ENCODE results near the gene GPS1. TPM values are rescaled to one million over a fixed set of nuclear protein-coding genes. Genes with fewer than 3 reads are reported as not detected.

GPS1 gene
- total RNA-seq, 1 donor from 2014 or later = 115 TPM

GRCh38 chr17:82106688-82107305 lies 55.1 kb downstream of the GPS1 start:
- peaks cover 7% of the 10 kb centered on the region for H3K27me3 Mint-ChIP-seq (ENCODE audit: unreplicated experiment)
- H3K36me3 Mint-ChIP-seq (ENCODE audit: unreplicated experiment) = no peaks in the 10 kb centered on the region
- no peak for TF ChIP-seq CTCF (IDR thresholded peaks at IDR 0.05; ENCODE audit: partially characterized antibody, unreplicated experiment)
- H3K4me1 Mint-ChIP-seq (ENCODE audit: low read depth, unreplicated experiment) = peaks cover 17% of the 10 kb centered on the region
- no peak overlapping the region for H3K4me3 Mint-ChIP-seq (ENCODE audit: unreplicated experiment)
- peak overlapping the region; percentile 82 for H3K27ac Mint-ChIP-seq (ENCODE audit: unreplicated experiment)
- peaks cover 14% of the 10 kb centered on the region for H3K9me3 Mint-ChIP-seq (ENCODE audit: unreplicated experiment)
- DNase-seq = peak; percentile 44

Other genes starting within 250 kb of the GPS1 start
- gene GCGR, start 247.7 kb upstream of the GPS1 start, total RNA-seq (ENCODE audit: unreplicated experiment) = 6.7 TPM
- gene MCRIP1, start 218.6 kb upstream of the GPS1 start, total RNA-seq (ENCODE audit: unreplicated experiment) = 218 TPM
- 0.81 TPM for gene PPP1R27, start 216.8 kb upstream of the GPS1 start, total RNA-seq (ENCODE audit: unreplicated experiment)
- gene P4HB, start 191.4 kb upstream of the GPS1 start, total RNA-seq (ENCODE audit: unreplicated experiment) = 259 TPM
- 432 TPM for gene ARHGDIA, start 180.6 kb upstream of the GPS1 start, total RNA-seq (ENCODE audit: unreplicated experiment)
- gene ALYREF, start 160.3 kb upstream of the GPS1 start, total RNA-seq (ENCODE audit: unreplicated experiment) = 80.6 TPM
- gene ANAPC11, start 160.2 kb upstream of the GPS1 start, total RNA-seq (ENCODE audit: unreplicated experiment) = 118 TPM
- 0.96 TPM for gene NPB, start 149.7 kb upstream of the GPS1 start, total RNA-seq (ENCODE audit: unreplicated experiment)
- gene PCYT2, start 140.5 kb upstream of the GPS1 start, total RNA-seq (ENCODE audit: unreplicated experiment) = 63.0 TPM
- gene SIRT7, start 133.7 kb upstream of the GPS1 start, total RNA-seq (ENCODE audit: unreplicated experiment) = 38.7 TPM
- 30.6 TPM for gene MAFG, start 124.2 kb upstream of the GPS1 start, total RNA-seq (ENCODE audit: unreplicated experiment)
- 68.1 TPM for gene PYCR1, start 114.6 kb upstream of the GPS1 start, total RNA-seq (ENCODE audit: unreplicated experiment)
- gene MYADML2, start 104.7 kb upstream of the GPS1 start, total RNA-seq (ENCODE audit: unreplicated experiment) = 0.69 TPM
- 39.8 TPM for gene NOTUM, start 90.7 kb upstream of the GPS1 start, total RNA-seq (ENCODE audit: unreplicated experiment)
- gene ASPSCR1, start 74.3 kb upstream of the GPS1 start, total RNA-seq (ENCODE audit: unreplicated experiment) = 51.7 TPM
- gene CENPX, start 29.0 kb upstream of the GPS1 start, total RNA-seq (ENCODE audit: unreplicated experiment) = 59.9 TPM
- 29.6 TPM for gene LRRC45, start 28.6 kb upstream of the GPS1 start, total RNA-seq (ENCODE audit: unreplicated experiment)
- gene RAC3, start 20.2 kb upstream of the GPS1 start, total RNA-seq (ENCODE audit: unreplicated experiment) = 46.0 TPM
- 89.5 TPM for gene DCXR, start 14.2 kb upstream of the GPS1 start, total RNA-seq (ENCODE audit: unreplicated experiment)
- 50.8 TPM for gene RFNG, start 87 bp upstream of the GPS1 start, total RNA-seq (ENCODE audit: unreplicated experiment)
- 122 TPM for gene DUS1L, start 13.9 kb downstream of the GPS1 start, total RNA-seq (ENCODE audit: unreplicated experiment)
- gene FASN, start 46.3 kb downstream of the GPS1 start, total RNA-seq (ENCODE audit: unreplicated experiment) = 439 TPM
- gene CCDC57, start 160.9 kb downstream of the GPS1 start, total RNA-seq (ENCODE audit: unreplicated experiment) = 40.7 TPM
- gene SLC16A3, start 177.1 kb downstream of the GPS1 start, total RNA-seq (ENCODE audit: unreplicated experiment) = 15.6 TPM
- gene CSNK1D, start 221.8 kb downstream of the GPS1 start, total RNA-seq (ENCODE audit: unreplicated experiment) = 211 TPM

Data from glutamatergic neuron (in vitro differentiated cells).